EH (cell line): ENCODE data around the gene TBC1D8.
A peak's percentile ranks its signal among the peaks of the same experiment; 100 is the strongest.

Experiments used
- DNase-seq: peaks from one replicate; pipeline ENCODE4 v3.0.0-alpha.2; 2015; ENCODE audit warnings: low read depth

TBC1D8 gene

GRCh38 chr2:100976061-100976460 is 175.1 kb downstream of the TBC1D8 start:
- DNase-seq: no peak

- no peak for DNase-seq
These were observed 175.7 kb downstream of the TBC1D8 start for GRCh38 chr2:100975521-100975785.

DNA sequence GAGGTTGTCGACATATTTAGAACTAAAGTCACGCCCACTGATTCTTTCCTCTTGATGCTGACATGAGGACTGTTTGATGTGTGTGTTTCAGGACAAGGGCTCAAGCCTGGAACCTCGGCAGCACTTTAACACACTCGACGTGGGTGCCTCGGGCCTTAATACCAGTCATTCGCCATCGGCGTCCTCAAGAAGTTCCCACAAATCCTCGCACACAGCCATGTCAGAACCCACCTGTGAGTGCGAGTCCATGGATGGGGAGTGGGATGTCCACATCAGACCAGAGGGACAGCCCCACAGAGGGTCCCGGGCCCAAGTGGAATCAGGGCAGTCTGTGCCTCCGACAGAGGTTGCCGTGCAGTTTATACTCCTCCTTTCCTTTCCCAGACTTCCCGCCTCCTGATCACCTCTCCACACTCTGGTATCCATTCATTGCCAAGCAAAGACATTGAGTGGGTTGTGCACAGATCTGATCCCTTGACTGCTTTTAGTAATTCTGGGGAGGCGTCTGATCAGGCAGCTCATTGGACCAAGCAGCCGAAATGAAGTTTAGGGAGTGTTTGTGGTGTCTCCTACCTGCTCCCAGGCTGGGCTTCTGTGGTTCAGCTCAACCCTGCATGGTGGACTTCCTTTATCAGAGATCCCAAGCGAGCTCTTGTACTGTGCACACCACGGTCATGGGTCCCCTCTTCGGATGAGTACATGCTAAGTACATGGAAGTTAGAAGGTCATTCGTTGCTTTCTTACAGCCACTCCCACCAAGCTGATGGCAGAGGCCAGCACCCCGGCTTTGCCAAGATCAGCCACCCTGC is 176.3 kb downstream of the TBC1D8 start:
- DNase-seq: no peak

- no peak for DNase-seq
These were observed 178.7 kb downstream of the TBC1D8 start for GRCh38 chr2:100972452-100972851.

DNA sequence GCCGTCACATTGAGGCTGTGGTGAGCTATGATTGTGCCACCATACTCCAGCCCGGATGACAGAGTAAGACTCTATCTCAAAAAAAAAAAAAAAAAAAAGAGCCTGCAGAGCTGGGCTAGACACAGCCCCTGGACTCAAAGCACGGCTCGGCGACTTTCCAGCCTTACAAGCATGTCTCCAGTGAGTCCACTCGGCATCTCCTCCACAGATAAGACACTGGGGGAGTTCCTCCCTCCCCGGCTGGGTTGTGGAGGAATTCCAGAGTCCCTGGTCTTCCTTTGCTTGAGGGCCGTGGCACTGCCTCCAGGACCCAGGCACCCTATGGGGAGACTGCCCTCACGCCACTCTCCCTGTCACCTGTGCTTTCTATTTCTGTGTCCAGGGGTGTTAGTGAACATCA is 180.0 kb downstream of the TBC1D8 start:
- no peak for DNase-seq

- DNase-seq: no peak
These were observed 181.2 kb downstream of the TBC1D8 start for GRCh38 chr2:100969998-100970397.

GRCh38 chr2:100968146-100969145 is 182.7 kb downstream of the TBC1D8 start:
- no peak for DNase-seq

DNA sequence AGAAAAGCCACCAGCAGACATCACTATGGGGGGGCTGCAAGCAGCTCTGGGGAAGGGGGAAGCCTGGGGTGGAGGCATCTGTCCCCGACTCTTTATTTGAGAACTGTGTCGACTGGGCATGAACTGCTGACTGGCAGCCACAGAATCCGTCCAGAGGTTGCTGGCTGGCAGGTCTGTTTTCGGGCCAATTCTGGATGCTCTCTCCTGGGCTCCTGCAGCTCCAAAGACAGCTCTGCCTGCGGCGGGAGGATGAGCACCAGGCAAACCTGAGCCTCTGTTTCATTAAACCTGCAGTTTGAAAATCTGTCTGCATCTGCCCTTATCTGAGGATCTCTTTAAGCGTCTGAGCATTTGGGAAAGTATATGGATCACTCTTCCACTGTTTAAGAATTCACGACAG is 183.5 kb downstream of the TBC1D8 start:
- no peak for DNase-seq

DNA sequence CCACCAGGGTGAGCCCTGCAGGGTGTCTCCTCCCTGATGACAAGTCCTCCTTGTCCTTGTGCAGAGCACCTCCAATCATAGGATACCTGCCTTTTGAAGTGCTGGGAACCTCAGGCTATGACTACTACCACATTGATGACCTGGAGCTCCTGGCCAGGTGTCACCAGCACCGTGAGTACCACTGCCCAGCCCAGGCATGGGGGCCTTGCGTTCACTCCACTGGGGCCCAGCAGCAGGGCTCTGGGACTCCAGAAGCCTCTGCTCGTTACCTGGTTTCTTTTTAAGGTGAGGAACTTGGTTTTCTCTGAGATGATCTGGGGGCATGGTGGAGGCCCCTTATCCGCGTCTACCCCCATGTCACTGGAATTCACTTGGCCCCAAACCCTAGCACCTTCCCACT is 185.6 kb downstream of the TBC1D8 start:
- no peak for DNase-seq

- DNase-seq: no peak
These were observed 186.5 kb downstream of the TBC1D8 start for GRCh38 chr2:100964681-100965169.

GRCh38 chr2:100964222-100964621 is 187.0 kb downstream of the TBC1D8 start:
- DNase-seq: no peak

- no peak for DNase-seq
These were observed 188.2 kb downstream of the TBC1D8 start for GRCh38 chr2:100963026-100963375.

- DNase-seq: no peak
These were observed 188.7 kb downstream of the TBC1D8 start for GRCh38 chr2:100962366-100963025.

- DNase-seq: no peak
These were observed 190.5 kb downstream of the TBC1D8 start for GRCh38 chr2:100960688-100961087.

DNA sequence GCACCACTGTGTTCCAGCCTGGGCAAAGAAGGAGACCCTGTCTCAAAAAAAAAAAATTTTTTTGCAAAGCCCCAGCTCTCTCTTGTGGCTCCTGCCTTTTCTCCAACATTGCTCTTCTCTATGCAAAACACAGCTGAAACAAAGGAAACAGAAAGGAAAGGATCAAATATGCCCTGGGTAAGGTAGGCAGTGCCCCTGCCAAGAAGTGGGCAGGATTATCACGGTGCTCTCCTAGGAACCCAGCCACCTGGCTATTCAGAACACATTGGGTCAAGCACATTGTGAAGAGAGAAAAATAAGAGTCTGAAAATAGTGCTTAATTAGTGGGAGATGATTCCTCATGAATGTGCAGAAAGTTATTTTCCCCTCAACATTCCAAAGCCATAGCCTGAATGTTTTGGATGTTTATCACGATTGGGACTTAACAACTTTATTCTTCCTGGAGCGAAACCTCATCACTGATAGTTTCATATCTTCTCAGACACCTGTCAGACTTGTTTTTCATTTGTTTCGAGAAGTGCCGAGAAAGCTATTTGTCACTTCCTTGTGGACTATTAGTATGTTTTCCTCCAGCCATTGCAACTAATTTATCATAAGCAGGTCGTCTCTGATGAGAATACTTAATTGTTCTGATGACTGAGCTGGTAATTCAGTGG is 191.8 kb downstream of the TBC1D8 start:
- peak; percentile 84 for DNase-seq

DNA sequence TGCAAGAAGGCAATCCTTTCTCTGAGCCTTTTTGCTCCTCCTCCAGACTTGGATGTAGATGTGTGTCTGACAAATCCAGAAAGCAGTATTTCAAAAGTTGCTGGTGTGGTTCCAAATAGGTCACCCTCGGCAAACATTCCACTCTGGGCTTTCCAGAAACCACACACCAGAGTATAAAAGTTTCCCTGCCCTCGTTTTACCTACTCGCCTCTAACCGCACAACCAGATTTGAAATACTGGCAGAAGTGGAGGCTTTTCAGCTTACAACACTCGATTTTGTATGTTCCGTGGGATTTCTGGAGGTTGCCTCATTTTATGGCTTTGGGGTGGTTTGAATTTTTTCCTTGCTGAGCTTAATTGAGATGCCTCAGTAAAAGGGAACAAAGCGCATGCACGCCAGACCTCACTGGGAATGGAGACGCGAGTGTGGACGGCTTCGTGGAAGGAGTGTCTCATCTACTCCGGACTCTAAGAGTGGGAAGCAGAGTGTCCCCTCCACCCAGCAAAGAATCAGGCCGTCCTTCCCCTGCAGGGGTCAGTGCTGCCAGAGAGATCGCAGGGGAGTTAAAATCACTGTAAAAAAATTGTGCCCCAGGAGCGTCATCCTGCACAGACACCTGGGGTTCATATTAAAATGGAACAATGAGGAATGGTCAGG is 193.1 kb downstream of the TBC1D8 start:
- peak; percentile 98 for DNase-seq
